ENCODE results near the gene AGBL5. TPM values are rescaled to one million over a fixed set of nuclear protein-coding genes. Genes with fewer than 3 reads are reported as not detected.
"Not testable (repeated sequence)": the region's sequence is repeated elsewhere in the genome, so short reads cannot be mapped to it uniquely, and the experiment has no call there.

AGBL5 gene
- total RNA-seq, 2 experiments from 2014 or later, result 12.2 to 16.4 TPM

DNA sequence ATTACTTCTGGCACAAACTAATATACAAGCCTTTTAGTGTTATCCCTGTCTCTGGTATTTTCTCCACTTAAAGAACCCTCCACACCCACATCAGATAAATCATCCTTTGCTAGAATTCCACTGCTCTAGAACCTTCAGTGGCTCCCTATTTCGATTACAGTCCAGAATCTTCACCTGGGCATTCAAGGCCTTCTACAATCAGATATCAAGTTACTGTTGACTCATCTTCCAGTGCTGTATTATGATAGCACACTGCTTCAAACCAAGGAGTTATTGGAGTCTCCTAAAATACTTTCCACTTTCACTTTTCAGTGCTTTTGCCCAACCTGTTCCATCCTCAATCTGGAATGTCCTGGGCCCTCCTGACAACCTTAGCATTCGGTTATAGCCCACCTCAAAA is 64.1 kb downstream of the AGBL5 start:
- ChIA-PET CTCF (no interaction called here), POLR2A (interaction anchor here (1.8 kb wide), 1 partner anchor 17 kb away, joined by 4 read pairs; no protein-coding TSS in a partner anchor)
- Mint-ChIP-seq H3K9me3 (no peaks in the 10 kb centered on the region), H3K4me1 (ENCODE audit: low read depth) (peaks cover 9% of the 10 kb centered on the region), H3K36me3 (ENCODE audit: low read depth) (no peaks in the 10 kb centered on the region), H3K27ac (no peak overlapping the region), H3K4me3 (no peak overlapping the region), H3K27me3 (peaks cover 23% of the 10 kb centered on the region)
- ATAC-seq (no peak), DNase-seq (no peak)
- TF ChIP-seq, protein P1, sequence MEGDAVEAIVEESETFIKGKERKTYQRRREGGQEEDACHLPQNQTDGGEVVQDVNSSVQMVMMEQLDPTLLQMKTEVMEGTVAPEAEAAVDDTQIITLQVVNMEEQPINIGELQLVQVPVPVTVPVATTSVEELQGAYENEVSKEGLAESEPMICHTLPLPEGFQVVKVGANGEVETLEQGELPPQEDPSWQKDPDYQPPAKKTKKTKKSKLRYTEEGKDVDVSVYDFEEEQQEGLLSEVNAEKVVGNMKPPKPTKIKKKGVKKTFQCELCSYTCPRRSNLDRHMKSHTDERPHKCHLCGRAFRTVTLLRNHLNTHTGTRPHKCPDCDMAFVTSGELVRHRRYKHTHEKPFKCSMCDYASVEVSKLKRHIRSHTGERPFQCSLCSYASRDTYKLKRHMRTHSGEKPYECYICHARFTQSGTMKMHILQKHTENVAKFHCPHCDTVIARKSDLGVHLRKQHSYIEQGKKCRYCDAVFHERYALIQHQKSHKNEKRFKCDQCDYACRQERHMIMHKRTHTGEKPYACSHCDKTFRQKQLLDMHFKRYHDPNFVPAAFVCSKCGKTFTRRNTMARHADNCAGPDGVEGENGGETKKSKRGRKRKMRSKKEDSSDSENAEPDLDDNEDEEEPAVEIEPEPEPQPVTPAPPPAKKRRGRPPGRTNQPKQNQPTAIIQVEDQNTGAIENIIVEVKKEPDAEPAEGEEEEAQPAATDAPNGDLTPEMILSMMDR (IDR thresholded peaks at IDR 0.05), result no peak
- intact Hi-C loops (cut with micrococcal nuclease), result no loop called here

- intact Hi-C loops (cut with micrococcal nuclease), result no loop called here
- DNase-seq (no peak), ATAC-seq (no peak)
- TF ChIP-seq, protein P1 (IDR thresholded peaks at IDR 0.05), result no peak
- Mint-ChIP-seq H3K9me3 (no peaks in the 10 kb centered on the region), H3K27ac (peak overlapping the region; percentile 22), H3K4me1 (ENCODE audit: low read depth) (peaks cover 10% of the 10 kb centered on the region), H3K27me3 (peaks cover 23% of the 10 kb centered on the region), H3K4me3 (peak overlapping the region; percentile 61), H3K36me3 (ENCODE audit: low read depth) (no peaks in the 10 kb centered on the region)
- CTCF ChIA-PET, result interaction anchor here (1.3 kb wide), 1 partner anchor 16 kb away, joined by 3 read pairs; the partner anchor contains the start of gene PREB
- POLR2A ChIA-PET, result interaction anchor here (0.6 to 1.1 kb wide), 3 partner anchors 13 to 34 kb away, joined by 3 to 4 read pairs (median 3); no protein-coding TSS in a partner anchor
These were observed 66.6 kb downstream of the AGBL5 start for GRCh38 chr2:27117995-27118524.

GRCh38 chr2:27118525-27119329 is 67.3 kb downstream of the AGBL5 start, which contains the start of gene CGREF1:
TSS of gene CGREF1 (minus strand) at chr2:27119128. CDS start at chr2:27104366, 14,762 bp downstream.
- CTCF ChIA-PET, result interaction anchor here (1.3 kb wide), 1 partner anchor 16 kb away, joined by 3 read pairs; the partner anchor contains the start of gene PREB

DNA sequence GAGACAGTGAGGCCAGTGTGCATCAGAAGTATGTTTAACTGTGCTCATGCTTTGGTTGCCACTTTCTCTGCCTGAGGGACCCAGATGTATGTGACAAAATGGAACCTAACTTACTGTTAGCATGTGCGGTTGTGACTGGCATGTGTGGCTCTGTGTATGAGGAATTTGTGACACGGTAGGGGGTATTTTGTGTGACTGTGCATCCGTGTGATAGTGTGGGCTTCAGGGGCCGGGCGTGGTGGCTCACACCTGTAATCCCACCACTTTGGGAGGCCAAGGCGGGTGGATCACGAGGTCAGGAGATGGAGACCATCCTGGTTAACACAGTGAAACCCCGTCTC is 67.8 kb downstream of the AGBL5 start:
- peak; percentile 19 for ATAC-seq
- Mint-ChIP-seq H3K4me1 (ENCODE audit: low read depth) (peaks cover 18% of the 10 kb centered on the region), H3K27me3 (peaks cover 23% of the 10 kb centered on the region), H3K27ac (peak overlapping the region; percentile 22), H3K4me3 (peak overlapping the region; percentile 77)
- H3K9me3 Mint-ChIP-seq; POLR2A ChIA-PET; intact Hi-C loops (cut with micrococcal nuclease); CTCF ChIA-PET; DNase-seq; H3K36me3 Mint-ChIP-seq (ENCODE audit: low read depth): not testable (repeated sequence)

More at GRCh38 chr2:27118525-27119329, 67.3 kb downstream of the AGBL5 start, which contains the start of gene CGREF1:
- POLR2A ChIA-PET, result interaction anchor here (0.6 to 1.1 kb wide), 4 partner anchors 14 to 34 kb away, joined by 3 to 4 read pairs (median 3); no protein-coding TSS in a partner anchor
- Mint-ChIP-seq H3K36me3 (ENCODE audit: low read depth) (no peaks in the 10 kb centered on the region), H3K4me3 (peak within 1 kb of the TSS; percentile 77), H3K9me3 (no peaks in the 10 kb centered on the region), H3K4me1 (ENCODE audit: low read depth) (peaks cover 14% of the 10 kb centered on the region), H3K27me3 (peaks cover 23% of the 10 kb centered on the region), H3K27ac (peak within 1 kb of the TSS; percentile 22)
- TF ChIP-seq, protein P1 (IDR thresholded peaks at IDR 0.05), result no peak
- DNase-seq (peak; percentile 18), ATAC-seq (peak; percentile 18)
- intact Hi-C loops (cut with micrococcal nuclease), result no loop called here

Other genes starting within 250 kb of the AGBL5 start
- gene DPYSL5, start 203.5 kb upstream of the AGBL5 start, total RNA-seq, result not detected
- 1 to 10 TPM; 1.6 to 1.7 TPM for gene MAPRE3, start 81.0 kb upstream of the AGBL5 start, total RNA-seq
- 10 to 100 TPM; 54.1 to 58.9 TPM for gene TMEM214, start 18.7 kb upstream of the AGBL5 start, total RNA-seq
- 100 to 1,000 TPM; 257 to 262 TPM for gene OST4, start 20.0 kb downstream of the AGBL5 start, total RNA-seq
- gene EMILIN1, start 26.9 kb downstream of the AGBL5 start, total RNA-seq, result under 1 TPM; 0.61 to 0.63 TPM
- gene KHK, start 35.1 kb downstream of the AGBL5 start, total RNA-seq, result 1 to 10 TPM; 6.7 to 9.5 TPM
- gene CGREF1, start 67.5 kb downstream of the AGBL5 start, total RNA-seq, result 1 to 10 TPM; 3.7 to 4.3 TPM
- under 1 TPM; 0.36 to 0.50 TPM for gene ABHD1, start 72.1 kb downstream of the AGBL5 start, total RNA-seq
- 10 to 100 TPM; 60.5 to 63.2 TPM for gene PREB, start 83.0 kb downstream of the AGBL5 start, total RNA-seq
- gene PRR30, start 87.7 kb downstream of the AGBL5 start, total RNA-seq, result not detected
- not detected for gene TCF23, start 97.3 kb downstream of the AGBL5 start, total RNA-seq
- gene ATRAID, start 160.4 kb downstream of the AGBL5 start, total RNA-seq, result 10 to 100 TPM; 62.6 to 65.2 TPM
- gene SLC5A6, start 160.6 kb downstream of the AGBL5 start, total RNA-seq, result 10 to 100 TPM; 34.9 to 37.7 TPM
- 100 to 1,000 TPM; 125 to 127 TPM for gene CAD, start 165.7 kb downstream of the AGBL5 start, total RNA-seq
- under 1 TPM; 0.32 to 0.43 TPM for gene SLC30A3, start 211.4 kb downstream of the AGBL5 start, total RNA-seq
- not detected for gene DNAJC5G, start 223.8 kb downstream of the AGBL5 start, total RNA-seq
- gene TRIM54, start 230.8 kb downstream of the AGBL5 start, total RNA-seq, result under 1 TPM; 0.16 to 0.23 TPM